NCI-H2081 (cell line): ENCODE data around the gene FGF4.

Experiments
- DNase-seq, 2 experiments: peaks; one replicate each; lab custom pipeline; 2025; lab: John Stamatoyannopoulos, UW

FGF4 gene

GRCh38 chr11:69807106-69807815, 32.1 kb upstream of the FGF4 start:
- DNase-seq, result no peak

GRCh38 chr11:69804769-69805508, 29.8 kb upstream of the FGF4 start:
- no peak for DNase-seq

GRCh38 chr11:69803604-69804218, 28.6 kb upstream of the FGF4 start:
- no peak for DNase-seq

GRCh38 chr11:69803022-69803421, 27.9 kb upstream of the FGF4 start:
- DNase-seq, result no peak

- DNase-seq, result no peak
Observed at GRCh38 chr11:69802590-69802989, 27.4 kb upstream of the FGF4 start.

- DNase-seq, result no peak
Observed at GRCh38 chr11:69801513-69802335, 26.6 kb upstream of the FGF4 start.

GRCh38 chr11:69800278-69800677, 25.1 kb upstream of the FGF4 start:
- DNase-seq, result no peak

GRCh38 chr11:69799582-69799981, 24.4 kb upstream of the FGF4 start:
- no peak for DNase-seq

GRCh38 chr11:69799097-69799496, 24.0 kb upstream of the FGF4 start:
- DNase-seq, result no peak

- DNase-seq, result no peak
Observed at GRCh38 chr11:69797737-69798528, 22.8 kb upstream of the FGF4 start.

- DNase-seq, result no peak
Observed at GRCh38 chr11:69797156-69797555, 22.0 kb upstream of the FGF4 start.

- DNase-seq, result no peak
Observed at GRCh38 chr11:69796063-69796462, 20.9 kb upstream of the FGF4 start.

GRCh38 chr11:69791276-69792180, 16.4 kb upstream of the FGF4 start:
- DNase-seq, result no peak

GRCh38 chr11:69788956-69789355, 13.8 kb upstream of the FGF4 start:
- no peak for DNase-seq

GRCh38 chr11:69787906-69788305, 12.8 kb upstream of the FGF4 start:
- no peak for DNase-seq

GRCh38 chr11:69787457-69787856, 12.3 kb upstream of the FGF4 start:
- no peak for DNase-seq

GRCh38 chr11:69781241-69781640, 6.1 kb upstream of the FGF4 start:
- DNase-seq, result no peak

- no peak for DNase-seq
Observed at GRCh38 chr11:69778373-69778772, 3.2 kb upstream of the FGF4 start.

GRCh38 chr11:69774354-69775162, 583 bp downstream of the FGF4 start:
- DNase-seq, result no peak
